ENCODE results near the gene PSMD3.

The PSMD3 gene

DNA sequence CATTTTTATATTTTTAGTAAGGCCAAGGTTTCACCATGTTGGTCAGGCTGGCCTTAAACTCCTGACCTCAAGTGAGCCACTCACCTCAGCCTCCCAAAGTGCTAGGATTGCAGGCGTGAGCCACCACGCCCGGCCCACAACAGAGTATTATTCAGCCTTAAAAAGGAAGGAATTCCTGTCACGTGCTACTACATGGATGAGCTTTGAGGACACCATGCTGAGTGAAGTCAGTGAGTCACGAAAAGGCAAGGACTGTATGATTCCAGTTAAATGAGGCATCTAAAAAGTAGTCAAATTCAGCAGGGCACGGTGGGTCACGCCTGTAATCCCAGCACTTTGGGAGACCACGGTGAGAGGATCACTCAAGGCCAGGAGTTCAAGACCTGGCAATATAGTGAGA lies 44.3 kb downstream of the PSMD3 start:
- no peak for DNase-seq

GRCh38 chr17:40025559-40025958 lies 45.0 kb downstream of the PSMD3 start:
- no peak for DNase-seq

GRCh38 chr17:40025991-40026815 lies 45.6 kb downstream of the PSMD3 start:
- DNase-seq, result no peak

GRCh38 chr17:40026816-40027613 lies 46.4 kb downstream of the PSMD3 start:
- DNase-seq, result no peak

DNA sequence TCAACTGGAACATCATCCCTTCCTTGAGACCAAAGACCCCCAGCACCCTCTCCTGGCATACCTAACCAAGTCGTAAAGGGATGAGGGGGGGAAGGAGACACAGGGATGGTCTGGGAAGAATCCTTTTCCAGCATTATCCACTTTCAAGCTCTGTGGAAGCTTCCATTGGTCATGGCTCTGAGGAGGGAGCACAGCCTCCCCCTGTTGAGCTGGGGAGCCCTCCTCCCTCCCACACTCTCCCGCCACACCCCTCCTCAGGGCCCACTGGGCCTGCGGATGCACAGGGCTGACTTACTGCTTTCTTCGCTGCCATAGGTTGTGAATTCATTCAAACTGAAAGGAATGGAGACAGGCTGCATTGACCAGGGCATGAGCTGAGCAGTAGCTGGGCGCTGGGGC lies 47.0 kb downstream of the PSMD3 start:
- no peak for DNase-seq

GRCh38 chr17:40028595-40028994 lies 48.0 kb downstream of the PSMD3 start:
- DNase-seq, result no peak

- no peak for DNase-seq
These were observed 51.1 kb downstream of the PSMD3 start for GRCh38 chr17:40031706-40032105.

DNA sequence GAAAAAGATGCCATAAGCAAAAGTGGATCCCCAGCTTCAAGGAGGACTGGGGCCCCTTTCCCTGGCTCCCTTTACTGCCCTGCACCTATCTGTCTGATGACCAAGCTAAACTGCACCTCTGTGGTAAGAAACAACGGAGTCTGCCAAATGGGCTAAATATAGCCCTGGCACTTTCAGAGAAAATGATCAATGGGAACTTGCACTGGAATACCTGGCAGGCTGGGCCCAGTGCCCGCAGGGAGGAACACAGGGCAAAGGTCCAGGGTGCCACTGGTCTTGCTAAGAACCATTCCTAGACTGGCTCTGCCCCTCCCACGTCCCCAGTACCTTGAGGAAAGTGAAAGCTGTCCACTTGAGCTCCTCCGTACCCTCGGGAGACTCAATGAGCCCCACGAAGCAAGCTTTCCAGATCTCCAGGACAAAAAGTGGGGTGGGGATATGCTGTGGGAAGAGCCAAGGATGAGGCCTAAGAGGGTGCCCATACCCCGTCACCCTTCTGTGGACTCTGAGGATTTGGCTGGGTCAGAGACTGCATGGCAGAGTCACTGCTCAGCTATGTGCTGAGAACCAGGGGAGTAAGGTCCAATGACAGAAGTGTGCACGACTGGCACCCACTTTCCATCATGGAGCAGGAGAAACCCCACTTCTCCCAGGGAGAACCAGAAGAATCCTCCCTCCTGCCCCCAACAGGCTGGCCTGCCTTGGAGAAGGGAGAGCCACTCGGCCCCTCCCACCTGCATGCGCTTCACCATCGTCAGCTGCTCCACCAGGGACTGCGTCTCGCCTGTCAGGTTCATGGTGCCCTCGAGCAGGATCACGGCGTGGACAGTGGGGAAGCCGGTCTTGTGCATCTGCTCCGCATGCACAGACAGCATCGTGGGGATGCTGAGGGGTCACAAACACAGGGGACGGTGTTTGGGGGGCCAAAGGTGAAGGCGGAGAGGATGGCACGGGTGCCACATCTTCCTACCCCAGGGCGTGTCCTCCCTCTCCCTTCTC lies 52.0 kb downstream of the PSMD3 start:
- DNase-seq, result no peak

- no peak for DNase-seq
These were observed 52.7 kb downstream of the PSMD3 start for GRCh38 chr17:40033339-40033738.

DNA sequence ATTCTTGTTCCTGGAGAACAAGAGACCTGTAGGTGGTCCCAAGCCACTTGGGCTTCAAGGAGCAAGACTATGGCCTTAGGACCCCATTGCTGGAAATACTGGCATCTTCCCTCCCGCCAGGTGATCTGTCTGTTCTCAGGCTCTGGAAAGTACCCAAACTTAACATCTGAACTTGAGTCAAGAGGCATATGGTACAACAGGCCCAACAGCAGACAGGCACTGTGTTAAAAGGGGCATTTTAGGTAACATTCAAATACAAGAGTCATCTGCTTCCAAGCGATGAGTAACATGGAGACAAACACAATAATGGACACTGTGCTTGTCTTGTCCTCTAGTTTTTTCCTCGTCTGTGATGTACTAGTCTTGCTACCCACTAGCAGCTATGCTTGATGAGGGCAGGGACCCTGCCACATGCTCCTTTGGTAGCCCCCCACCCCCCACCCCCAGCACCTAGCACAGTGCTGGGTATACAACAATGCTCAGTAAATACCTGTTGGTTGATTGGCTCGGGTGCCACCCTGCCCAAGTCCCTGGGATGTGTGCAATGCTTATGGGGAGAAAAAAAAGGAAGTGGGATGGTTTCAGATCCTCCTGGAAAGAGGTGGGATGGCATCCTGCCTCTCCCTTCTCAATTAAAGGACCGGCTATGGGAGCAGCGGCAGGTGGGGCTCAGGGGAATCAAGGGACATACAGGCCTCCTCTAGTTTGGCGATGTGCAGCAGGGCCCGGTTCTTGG lies 54.0 kb downstream of the PSMD3 start:
- DNase-seq, result no peak

DNA sequence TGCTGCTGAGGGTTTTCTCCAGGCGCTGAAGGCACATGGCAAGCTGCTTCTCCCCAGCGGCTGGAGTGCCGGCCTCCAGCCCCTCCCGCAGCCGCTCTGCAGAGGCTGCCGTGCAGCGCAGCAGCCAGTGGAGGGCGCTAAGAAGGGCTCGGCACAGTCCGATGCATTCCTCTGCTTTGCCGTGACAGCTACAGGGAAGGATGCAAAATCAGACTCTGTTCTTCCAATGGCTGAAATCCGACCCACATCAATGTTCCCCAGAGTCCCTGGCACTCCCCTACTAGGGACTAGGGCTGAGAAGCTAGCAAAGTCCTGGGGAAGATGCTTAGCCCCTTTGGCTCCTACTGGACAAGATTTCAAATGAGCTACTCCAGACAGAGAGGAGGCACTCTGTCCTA lies 54.6 kb downstream of the PSMD3 start:
- DNase-seq, result no peak

DNA sequence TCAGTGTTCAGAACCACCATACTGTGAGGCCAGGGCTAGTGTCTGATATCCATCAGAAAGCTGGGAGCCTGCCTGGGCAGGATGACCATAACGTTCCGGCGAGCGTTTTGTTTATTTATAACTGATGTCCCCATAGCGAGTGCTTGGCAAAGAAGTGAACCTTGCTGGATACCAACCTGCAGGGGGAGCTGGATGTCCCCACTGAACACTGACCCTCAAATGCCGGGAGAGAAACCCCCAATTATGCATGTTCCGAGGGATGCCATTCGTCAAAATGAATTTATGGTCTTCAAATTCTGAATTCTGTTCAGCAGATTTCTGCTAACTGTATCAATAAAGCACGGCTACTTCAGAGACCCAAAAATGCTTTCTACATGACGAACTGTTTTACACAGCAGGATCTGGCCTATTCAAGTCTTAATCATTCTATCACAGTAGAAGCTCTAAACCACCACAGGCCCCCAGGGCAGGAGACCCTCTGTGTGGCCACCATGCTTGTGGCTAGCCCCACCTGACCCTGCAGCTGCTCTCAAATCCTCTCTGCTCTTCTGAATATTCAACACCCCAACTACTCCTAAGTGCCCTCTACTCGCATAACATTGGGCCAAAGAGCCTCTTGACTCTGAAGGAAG lies 58.4 kb downstream of the PSMD3 start:
- DNase-seq, result no peak

DNA sequence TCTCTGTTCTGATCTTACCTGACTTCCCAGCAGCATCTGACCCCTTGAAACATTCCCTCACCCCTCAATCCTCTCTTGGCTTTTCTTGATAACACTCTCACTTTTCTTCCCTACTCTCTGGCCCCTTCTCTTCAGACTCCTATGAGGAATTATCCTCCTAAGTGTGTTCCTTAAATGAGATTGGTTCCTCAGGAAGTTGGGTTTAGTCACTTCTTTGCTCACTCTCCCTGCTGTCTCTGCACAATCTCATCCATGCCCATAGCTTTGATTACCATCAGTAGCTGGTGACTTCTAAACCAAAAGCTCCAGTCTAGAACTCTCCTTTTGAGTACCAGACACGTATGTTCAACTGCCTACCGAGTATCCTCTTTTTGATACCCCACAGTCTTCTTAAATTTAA lies 60.6 kb downstream of the PSMD3 start:
- DNase-seq, result no peak

Data from NCI-H187 treated with DMSO at 0.1 percent for 48 hours (cell line).